ENCODE data around the gene ARSI. TPM values are rescaled to one million over a fixed set of nuclear protein-coding genes. Genes with fewer than 3 reads are reported as not detected.

The ARSI gene
- total RNA-seq, 4 donors from 2014 or later = 0.17 to 1.5 (median 0.43) TPM

DNA sequence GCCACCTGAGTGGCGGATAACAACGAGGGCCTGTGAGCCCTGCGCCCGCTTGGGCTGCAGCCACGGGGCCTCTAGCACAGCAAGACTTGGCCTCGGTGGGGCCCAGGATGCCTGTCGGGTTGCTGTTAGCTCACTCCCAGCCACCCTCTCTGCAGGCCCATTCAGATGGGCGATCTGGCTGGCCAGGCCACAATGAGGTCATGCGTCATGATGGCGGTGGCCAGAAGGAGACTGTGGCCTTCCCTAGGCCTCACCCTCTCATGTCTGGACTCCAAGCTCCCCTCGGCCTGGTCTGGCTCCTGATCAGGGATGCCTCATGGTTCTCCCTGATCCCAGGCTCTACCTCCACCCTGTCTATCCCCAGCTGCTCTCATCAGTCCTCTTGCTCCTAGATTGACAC is 35.8 kb upstream of the ARSI start:
- TF ChIP-seq, protein P1, sequence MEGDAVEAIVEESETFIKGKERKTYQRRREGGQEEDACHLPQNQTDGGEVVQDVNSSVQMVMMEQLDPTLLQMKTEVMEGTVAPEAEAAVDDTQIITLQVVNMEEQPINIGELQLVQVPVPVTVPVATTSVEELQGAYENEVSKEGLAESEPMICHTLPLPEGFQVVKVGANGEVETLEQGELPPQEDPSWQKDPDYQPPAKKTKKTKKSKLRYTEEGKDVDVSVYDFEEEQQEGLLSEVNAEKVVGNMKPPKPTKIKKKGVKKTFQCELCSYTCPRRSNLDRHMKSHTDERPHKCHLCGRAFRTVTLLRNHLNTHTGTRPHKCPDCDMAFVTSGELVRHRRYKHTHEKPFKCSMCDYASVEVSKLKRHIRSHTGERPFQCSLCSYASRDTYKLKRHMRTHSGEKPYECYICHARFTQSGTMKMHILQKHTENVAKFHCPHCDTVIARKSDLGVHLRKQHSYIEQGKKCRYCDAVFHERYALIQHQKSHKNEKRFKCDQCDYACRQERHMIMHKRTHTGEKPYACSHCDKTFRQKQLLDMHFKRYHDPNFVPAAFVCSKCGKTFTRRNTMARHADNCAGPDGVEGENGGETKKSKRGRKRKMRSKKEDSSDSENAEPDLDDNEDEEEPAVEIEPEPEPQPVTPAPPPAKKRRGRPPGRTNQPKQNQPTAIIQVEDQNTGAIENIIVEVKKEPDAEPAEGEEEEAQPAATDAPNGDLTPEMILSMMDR (IDR thresholded peaks at IDR 0.05; ENCODE audit: low read depth) = no peak

DNA sequence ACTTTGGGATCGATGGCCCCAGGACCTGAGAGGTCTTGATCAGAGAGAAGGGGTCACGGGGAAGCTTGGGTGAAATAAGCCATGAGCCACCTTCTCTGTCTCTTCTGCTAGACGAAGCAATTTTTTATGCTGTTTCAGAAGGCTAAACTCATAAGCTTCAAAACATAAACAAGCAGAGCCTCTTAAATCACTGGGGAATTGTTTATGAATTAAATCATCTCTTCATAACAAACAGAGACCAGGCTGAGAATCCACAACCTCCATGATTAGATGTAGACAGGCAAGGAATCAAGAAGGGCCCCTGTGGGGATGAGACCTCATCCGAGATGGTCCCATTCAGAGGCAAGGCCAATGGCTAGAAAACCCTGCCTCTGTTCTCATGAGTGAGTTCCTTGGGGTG is 33.1 kb upstream of the ARSI start:
- TF ChIP-seq, protein P1 (IDR thresholded peaks at IDR 0.05; ENCODE audit: low read depth) = no peak

DNA sequence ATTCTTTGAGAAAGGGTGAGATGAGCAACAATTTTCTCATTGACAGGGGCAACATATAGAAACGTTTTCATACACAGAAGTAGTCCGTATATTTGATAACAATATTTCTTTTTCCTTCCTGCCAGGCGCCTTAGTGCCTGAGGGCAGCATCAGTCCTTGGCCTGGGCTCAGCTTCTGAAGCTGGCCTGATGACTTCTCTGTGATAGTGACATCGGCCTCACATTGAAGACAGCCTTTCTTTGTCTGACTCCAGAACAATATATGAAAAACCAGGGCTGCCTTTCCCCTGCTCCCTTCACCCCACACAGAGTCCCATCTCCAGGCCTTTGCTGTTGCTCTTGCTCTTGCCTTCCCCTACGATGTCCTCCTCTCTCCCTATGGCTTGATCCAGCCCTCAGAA is 30.7 kb upstream of the ARSI start:
- TF ChIP-seq, protein P1 (IDR thresholded peaks at IDR 0.05; ENCODE audit: low read depth) = no peak

DNA sequence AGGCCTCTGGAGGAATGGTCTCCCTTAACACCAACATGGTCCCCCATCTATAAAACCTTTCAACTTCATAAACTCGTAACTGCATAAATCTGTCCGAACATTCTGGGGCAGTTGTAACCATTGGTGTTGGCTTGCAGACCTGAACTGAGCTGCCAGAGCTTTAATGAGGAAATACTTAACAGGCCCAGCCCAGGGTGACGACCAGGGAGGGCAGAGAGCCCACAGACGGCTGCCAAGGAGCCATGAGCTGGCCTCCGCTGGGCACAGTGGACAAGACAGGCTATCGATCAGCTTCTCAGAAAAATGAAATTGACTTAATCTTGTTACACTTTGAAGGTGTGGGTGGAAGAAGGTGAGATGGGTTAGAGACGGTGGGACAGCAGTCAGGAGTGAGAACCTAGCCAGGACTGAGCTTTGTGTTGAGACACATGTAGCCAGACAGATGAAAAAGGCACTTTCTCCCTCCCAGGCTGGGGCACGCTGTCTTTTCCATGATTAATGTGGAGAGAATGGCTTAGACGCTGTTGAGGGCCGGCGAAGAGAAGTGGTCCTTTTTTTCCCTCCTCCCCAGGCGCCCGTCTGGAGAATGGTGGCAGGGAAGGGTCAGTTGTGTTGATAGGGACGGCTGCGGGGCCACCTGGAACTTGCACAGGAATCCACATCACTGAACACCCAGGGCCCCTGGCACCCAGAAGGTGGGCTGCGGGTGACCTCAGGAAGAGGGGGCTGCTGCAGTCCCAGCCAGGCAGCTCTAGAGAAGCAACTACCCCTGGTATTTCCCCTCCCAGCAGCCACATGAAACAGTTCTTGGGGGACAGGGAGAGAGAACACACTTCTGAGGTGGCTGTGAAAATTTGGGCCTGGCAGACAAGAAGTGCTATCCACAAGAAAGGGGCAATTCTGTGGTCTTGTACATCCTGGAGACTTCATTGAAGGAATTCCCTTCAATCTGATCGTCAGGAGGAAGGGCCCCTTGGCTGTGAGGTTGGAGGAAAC is 27.5 kb upstream of the ARSI start:
- TF ChIP-seq, protein P1 (IDR thresholded peaks at IDR 0.05; ENCODE audit: low read depth) = no peak

DNA sequence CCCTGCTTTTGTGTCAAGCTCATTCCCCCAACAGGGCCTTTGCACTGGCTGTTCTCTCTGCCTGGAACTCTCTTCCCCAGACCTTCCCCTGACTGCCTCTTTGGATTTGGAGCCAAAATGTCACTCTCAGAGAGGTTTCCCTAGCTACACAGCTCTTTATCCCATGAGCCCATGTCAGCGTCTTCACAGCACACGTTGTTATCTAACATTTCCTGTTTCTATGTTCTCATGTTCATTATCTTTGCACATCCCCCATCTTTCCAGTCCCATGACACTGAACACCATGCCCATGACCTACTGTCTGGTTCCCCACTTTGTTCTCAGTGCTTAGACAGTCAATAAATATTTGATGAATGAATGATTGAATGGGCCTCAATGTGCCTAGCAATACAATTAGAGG is 26.3 kb upstream of the ARSI start:
- TF ChIP-seq, protein P1 (IDR thresholded peaks at IDR 0.05; ENCODE audit: low read depth) = no peak

DNA sequence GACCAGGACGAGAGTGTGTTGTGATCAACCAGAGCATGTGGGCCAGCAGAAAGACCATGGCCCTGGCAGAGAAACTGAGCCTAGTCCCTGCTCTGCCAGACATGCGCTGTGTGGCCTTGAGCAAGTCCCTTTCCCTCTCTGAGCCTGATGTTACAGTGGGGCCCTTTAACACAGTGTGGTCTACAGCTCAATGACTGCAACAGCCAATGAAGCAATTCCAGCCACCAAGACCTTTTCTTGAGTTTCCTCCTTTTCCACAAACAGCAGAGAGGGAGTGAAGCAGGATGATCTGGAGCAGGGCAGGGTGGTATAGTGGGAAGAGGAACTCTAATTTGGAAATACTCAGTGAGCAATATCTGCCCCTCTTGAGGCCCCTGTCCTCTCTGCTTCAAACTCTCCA is 25.8 kb upstream of the ARSI start:
- TF ChIP-seq, protein P1 (IDR thresholded peaks at IDR 0.05; ENCODE audit: low read depth) = no peak

DNA sequence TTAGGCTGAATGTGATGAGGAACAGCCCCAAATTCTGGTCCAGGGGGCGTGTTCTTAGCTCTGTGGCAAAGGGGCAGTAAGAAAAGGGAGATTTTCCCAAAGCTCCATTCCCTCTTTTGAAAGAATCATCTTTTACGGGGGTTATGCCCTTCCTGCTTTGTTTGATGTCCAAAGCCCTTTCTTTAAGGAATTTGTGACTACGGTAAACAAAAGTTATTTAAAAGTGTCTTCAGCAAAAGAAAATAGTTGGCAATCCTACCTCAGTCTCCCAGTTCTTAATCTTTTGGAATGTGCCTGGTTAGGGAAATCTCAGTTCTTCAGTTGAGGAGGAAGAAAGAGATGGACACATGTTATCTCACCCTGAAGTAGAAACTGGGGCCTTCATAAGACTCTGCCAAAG is 24.4 kb upstream of the ARSI start:
- TF ChIP-seq, protein P1 (IDR thresholded peaks at IDR 0.05; ENCODE audit: low read depth) = no peak
